HepG2 (cell line): ENCODE measurements around the gene OR2F1. TPM values are rescaled to one million over a fixed set of nuclear protein-coding genes. Genes with fewer than 3 reads are reported as not detected.

Experiments used
- ATAC-seq: fragments of 200-7000 bp; cut with Tn5 transposase; 3 replicates; pipeline ENCODE4 v1.9.1; 2020; ENCODE audit warnings: mild to moderate bottlenecking, moderate library complexity
- BruUV-seq: library from RNA; stranded (reverse); fragments of 400-500 nt; replicated peaks from 2 replicates; lab custom pipeline; 2021; lab: Mats Ljungman, UMichigan
- CTCF ChIA-PET: fragments of 300-600 bp; formaldehyde crosslinking; extraction: SDS; loops from one replicate; lab custom pipeline; 2021; ENCODE audit warnings: low total read pairs, inconsistent platforms, low intra/inter-chr PET ratio; lab: Yijun Ruan, JAX
- POLR2A ChIA-PET: fragments of 350-600 bp; sonication (Branson Sonifier 250); formaldehyde crosslinking; loops from one replicate; lab custom pipeline; 2020; ENCODE audit warnings: antibody characterized with exemption, inconsistent platforms; lab: Yijun Ruan, JAX
- DNase-seq: peaks from one replicate; pipeline ENCODE4 v3.0.0-alpha.2; 2015; ENCODE audit warnings: low spot score
- FAIRE-seq: peaks from 3 replicates; lab custom pipeline; 2011; peaks lifted over from hg19 to GRCh38; lab: Jason Lieb, UNC
- H2AFZ ChIP-seq: one replicate; pipeline ENCODE4 v1.6.1; 2011; ENCODE audit warnings: low read length, inconsistent platforms
- H3K27ac ChIP-seq: fragments of 300-600 bp; 3 replicates; pipeline ENCODE4 v1.8.0; 2011; ENCODE audit warnings: mixed run types, mild to moderate bottlenecking, mixed read lengths, low read length, inconsistent platforms; ENCODE audit not compliant: insufficient read depth; ENCODE audit errors: extremely low read length
- H3K27me3 ChIP-seq, 2 experiments: fragments of 200-600 bp in 1 of 2; 2 replicates in 1 of 2; 3 replicates in 1 of 2; pipeline versions ENCODE4 v1.6.0 to v1.8.0; 2011; ENCODE audit warnings: low read length in 2 of 2, mild to moderate bottlenecking in 2 of 2, moderate library complexity in 2 of 2, inconsistent platforms in 1 of 2; ENCODE audit not compliant: insufficient read depth in 2 of 2, control insufficient read depth in 1 of 2
- H3K36me3 ChIP-seq, 2 experiments: fragments of 200-600 bp in 1 of 2; replicated peaks in 1 of 2; 2 replicates in 1 of 2; 3 replicates in 1 of 2; pipeline versions ENCODE4 v1.5.1 to v1.8.0; 2011; ENCODE audit warnings: low read length in 2 of 2, inconsistent platforms in 1 of 2; ENCODE audit not compliant: insufficient read depth in 2 of 2, control insufficient read depth in 1 of 2
- H3K4me1 ChIP-seq: 2 replicates; pipeline ENCODE4 v1.5.1; 2012; ENCODE audit warnings: low read length, inconsistent platforms; ENCODE audit not compliant: insufficient read depth
- H3K4me2 ChIP-seq: 2 replicates; pipeline ENCODE4 v1.6.0; 2011; ENCODE audit warnings: low read depth, low read length, inconsistent platforms
- H3K4me3 ChIP-seq, 3 experiments: fragments of 200-600 bp in 1 of 3; sonication (generic), shearing (Covaris generic) in 1 of 3; replicated peaks in 1 of 3; 2 replicates each; pipeline ENCODE4 v1.5.1; 2011 to 2016; ENCODE audit warnings: low read length in 3 of 3, inconsistent platforms in 2 of 3, low read depth in 2 of 3, mild to moderate bottlenecking in 2 of 3, control low read depth in 1 of 3, mixed read lengths in 1 of 3; ENCODE audit not compliant: insufficient read depth in 1 of 3
- H3K79me2 ChIP-seq: one replicate; pipeline ENCODE4 v1.6.1; 2011; ENCODE audit warnings: low read length, inconsistent platforms; ENCODE audit not compliant: insufficient read depth
- H3K9ac ChIP-seq: 2 replicates; pipeline ENCODE4 v1.6.0; 2011; ENCODE audit warnings: mild to moderate bottlenecking, low read depth, low read length, inconsistent platforms; ENCODE audit not compliant: insufficient read depth
- H3K9me3 ChIP-seq: 2 replicates; pipeline ENCODE4 v1.5.1; 2012; ENCODE audit warnings: mild to moderate bottlenecking, low read length
- H4K20me1 ChIP-seq: 2 replicates; pipeline ENCODE4 v1.6.0; 2011; ENCODE audit warnings: inconsistent platforms, mild to moderate bottlenecking, low read length, moderate library complexity; ENCODE audit not compliant: insufficient read depth
- ARHGAP35 ChIP-seq: sonication (generic); formaldehyde crosslinking; IDR thresholded peaks from 2 replicates; pipeline ENCODE4 v1.9.0; 2022; ENCODE audit warnings: mild to moderate bottlenecking, inconsistent platforms, moderate library complexity, missing genetic modification reagents, borderline replicate concordance
- ARNTL ChIP-seq: sonication (generic); formaldehyde crosslinking; IDR thresholded peaks from 2 replicates; pipeline ENCODE4 v1.4.0; 2020; ENCODE audit warnings: mild to moderate bottlenecking, missing genetic modification reagents
- CENPX ChIP-seq: sonication (generic); formaldehyde crosslinking; IDR thresholded peaks from 2 replicates; pipeline ENCODE4 v1.9.0; 2021; ENCODE audit warnings: mild to moderate bottlenecking, missing genetic modification reagents, moderate library complexity
- CREBL2 ChIP-seq: sonication (generic); formaldehyde crosslinking; IDR thresholded peaks from 2 replicates; pipeline ENCODE4 v1.8.1; 2023; ENCODE audit warnings: missing genetic modification reagents, mild to moderate bottlenecking, borderline replicate concordance
- CREM ChIP-seq, 2 experiments: sonication (generic) in 1 of 2; formaldehyde crosslinking in 1 of 2; IDR thresholded peaks; 2 replicates each; pipeline versions ENCODE4 v1.4.0 to v1.6.1; 2016 to 2020; ENCODE audit warnings: antibody characterized with exemption in 1 of 2, mild to moderate bottlenecking in 1 of 2, missing genetic modification reagents in 1 of 2
- FOXP4 ChIP-seq: sonication (generic); formaldehyde crosslinking; IDR thresholded peaks from 2 replicates; pipeline ENCODE4 v1.4.0; 2020; ENCODE audit warnings: missing genetic modification reagents
- GTF2F1 ChIP-seq: fragments of 150-350 bp; IDR thresholded peaks from 2 replicates; pipeline ENCODE4 v1.6.1; 2014; ENCODE audit warnings: low read length
- HOXA5 ChIP-seq: sonication (generic); formaldehyde crosslinking; IDR thresholded peaks from 2 replicates; pipeline ENCODE4 v1.4.0; 2020; ENCODE audit warnings: missing genetic modification reagents
- PATZ1 ChIP-seq: sonication (generic); formaldehyde crosslinking; IDR thresholded peaks from 2 replicates; pipeline ENCODE4 v1.4.0; 2020; ENCODE audit warnings: missing genetic modification reagents
- REPIN1 ChIP-seq: sonication (generic); formaldehyde crosslinking; IDR thresholded peaks from 2 replicates; pipeline ENCODE4 v1.8.0; 2022; ENCODE audit warnings: missing genetic modification reagents, low read depth, mild to moderate bottlenecking, borderline replicate concordance
- SNAPC4 ChIP-seq: sonication (generic); formaldehyde crosslinking; IDR thresholded peaks from 2 replicates; pipeline ENCODE4 v1.4.0; 2020; ENCODE audit warnings: mild to moderate bottlenecking, missing genetic modification reagents
- ZNF572 ChIP-seq: sonication (generic); formaldehyde crosslinking; IDR thresholded peaks from 2 replicates; pipeline ENCODE4 v1.5.1; 2020; ENCODE audit warnings: mild to moderate bottlenecking, missing genetic modification reagents
- ZNF790 ChIP-seq: sonication (generic); formaldehyde crosslinking; IDR thresholded peaks from 2 replicates; pipeline ENCODE4 v1.8.0; 2022; ENCODE audit warnings: missing genetic modification reagents, mild to moderate bottlenecking, borderline replicate concordance
- whole genome bisulfite sequencing: methylation state at CpG from one replicate; pipeline ENCODE4 v1.1.6; 2017; ENCODE audit warnings: low lambda C conversion rate; 5-methylcytosine and 5-hydroxymethylcytosine counted together
- in situ Hi-C: cut with HindIII; loops from 2 replicates; pipeline ENCODE4 v1.10.0; 2017; ENCODE audit warnings: low pct_unique_long_range_greater_than_20kb; ENCODE audit not compliant: extremely low pct_ligation_motif_present
- intact Hi-C: fragments of 100-400 bp; cut with micrococcal nuclease; formaldehyde crosslinking; loops from one replicate; pipeline ENCODE4 v1.10.0; 2022; ENCODE audit not compliant: unreplicated experiment
- polyA plus RNA-seq, 8 experiments: library from polyadenylated mRNA; depleted of rRNA in 3 of 8; stranded (reverse) in 7 of 8; unstranded in 1 of 8; fragments of >200 nt; fragmentation: Illumina TruSeq in 4 of 8; extraction: Trizol in 4 of 8; gene quantifications; 2 replicates each; pipeline versions ENCODE4 v1.2.1 to v1.2.3, GENCODE V29; 2011 to 2016; ENCODE audit warnings: low read depth in 4 of 8, missing spikeins in 1 of 8, mixed read lengths in 1 of 8; ENCODE audit not compliant: insufficient read depth in 1 of 8
- total RNA-seq, 5 experiments: library from RNA; depleted of rRNA; stranded (reverse); fragments of >200 nt; fragmentation: Illumina TruSeq; extraction: Trizol; gene quantifications; 2 replicates each; pipeline ENCODE4 v1.2.3, GENCODE V29; 2016; ENCODE audit warnings: low read depth in 1 of 5

OR2F1 gene
- total and polyA plus RNA-seq, 2 of the 13 experiments (the other 11 are each of a cell fraction or from before 2014, with no cell fraction given), result 0.36 to 1.5 TPM

GRCh38 chr7:143953421-143953820 is 1.2 kb upstream of the OR2F1 start:
- 91% methylated on average over 3 of the region's 3 CpGs for WGBS
- no peaks in the 10 kb centered on the region for H3K9me3 ChIP-seq
- no peak for ATAC-seq
- H3K4me1 ChIP-seq, result peaks cover 6% of the 10 kb centered on the region
- intact Hi-C loops (no loop called here), in situ Hi-C loops (no loop called here)
- ChIA-PET POLR2A (no interaction called here), CTCF (no interaction called here)
- no peak overlapping the region for H3K4me3 ChIP-seq
- no TSS peak for BruUV-seq
- H3K4me2 ChIP-seq, result no peak overlapping the region
- no peak overlapping the region for H3K27ac ChIP-seq
- H3K79me2 ChIP-seq, result no peaks in the 10 kb centered on the region
- no peak for DNase-seq
- no peaks in the 10 kb centered on the region for H3K27me3 ChIP-seq
- no peaks in the 10 kb centered on the region for H4K20me1 ChIP-seq
- no peak overlapping the region for H3K9ac ChIP-seq
- FAIRE-seq, result no peak
- TF ChIP-seq CENPX (CRISPR knock-in tag) (no peak), SNAPC4 (CRISPR knock-in tag) (no peak), CREM (IDR thresholded peaks at IDR 0.05) (no peak), CREM (CRISPR knock-in tag; IDR thresholded peaks at IDR 0.05) (no peak), PATZ1 (CRISPR knock-in tag) (no peak), HOXA5 (CRISPR knock-in tag) (no peak), CREBL2 (CRISPR knock-in tag) (no peak), ARNTL (CRISPR knock-in tag) (no peak), FOXP4 (CRISPR knock-in tag) (no peak), ZNF790 (CRISPR knock-in tag) (no peak), REPIN1 (CRISPR knock-in tag) (no peak), GTF2F1 (no peak), ARHGAP35 (CRISPR knock-in tag) (no peak), ZNF572 (CRISPR knock-in tag) (no peak)
- H2AFZ ChIP-seq, result no peak overlapping the region
- H3K36me3 ChIP-seq, result no peaks in the 10 kb centered on the region
